NOMO-1 treated with dmso at 0.1 percent for 144 hours (cell line): Measurements from ENCODE around the gene RAB34.
A peak's percentile ranks its signal among the peaks of the same experiment; 100 is the strongest.

Experiments
- DNase-seq: peaks from one replicate; lab custom pipeline; 2025; ENCODE audit not compliant: unreplicated experiment; lab: John Stamatoyannopoulos, UW

Gene RAB34

GRCh38 chr17:28712705-28713415 lies 4.8 kb downstream of the RAB34 start:
- DNase-seq = no peak

- peak; percentile 67 for DNase-seq
These were observed 5.5 kb downstream of the RAB34 start for GRCh38 chr17:28712032-28712704.

DNA sequence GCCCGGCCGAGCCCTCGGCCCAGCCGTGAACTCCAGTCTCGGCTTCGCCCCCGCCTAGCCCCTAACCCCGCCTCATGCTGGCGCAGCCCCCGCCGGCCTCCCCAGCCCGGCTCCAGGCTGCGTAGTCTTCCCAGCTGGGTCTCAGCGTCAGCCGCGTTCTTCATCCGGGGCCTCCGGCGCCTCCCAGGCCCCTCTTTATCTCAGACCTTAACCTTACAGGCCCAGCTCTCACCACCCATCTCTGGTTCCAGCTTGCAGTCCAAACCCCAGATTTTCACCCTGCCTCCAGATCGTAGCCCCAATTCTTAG lies 6.0 kb downstream of the RAB34 start, which contains the start of gene PROCA1:
TSS of gene PROCA1 (minus strand) at position 166 of the 309 bp plus-strand sequence. CDS start 228 bp downstream, outside the sequence.
- DNase-seq = no peak

DNA sequence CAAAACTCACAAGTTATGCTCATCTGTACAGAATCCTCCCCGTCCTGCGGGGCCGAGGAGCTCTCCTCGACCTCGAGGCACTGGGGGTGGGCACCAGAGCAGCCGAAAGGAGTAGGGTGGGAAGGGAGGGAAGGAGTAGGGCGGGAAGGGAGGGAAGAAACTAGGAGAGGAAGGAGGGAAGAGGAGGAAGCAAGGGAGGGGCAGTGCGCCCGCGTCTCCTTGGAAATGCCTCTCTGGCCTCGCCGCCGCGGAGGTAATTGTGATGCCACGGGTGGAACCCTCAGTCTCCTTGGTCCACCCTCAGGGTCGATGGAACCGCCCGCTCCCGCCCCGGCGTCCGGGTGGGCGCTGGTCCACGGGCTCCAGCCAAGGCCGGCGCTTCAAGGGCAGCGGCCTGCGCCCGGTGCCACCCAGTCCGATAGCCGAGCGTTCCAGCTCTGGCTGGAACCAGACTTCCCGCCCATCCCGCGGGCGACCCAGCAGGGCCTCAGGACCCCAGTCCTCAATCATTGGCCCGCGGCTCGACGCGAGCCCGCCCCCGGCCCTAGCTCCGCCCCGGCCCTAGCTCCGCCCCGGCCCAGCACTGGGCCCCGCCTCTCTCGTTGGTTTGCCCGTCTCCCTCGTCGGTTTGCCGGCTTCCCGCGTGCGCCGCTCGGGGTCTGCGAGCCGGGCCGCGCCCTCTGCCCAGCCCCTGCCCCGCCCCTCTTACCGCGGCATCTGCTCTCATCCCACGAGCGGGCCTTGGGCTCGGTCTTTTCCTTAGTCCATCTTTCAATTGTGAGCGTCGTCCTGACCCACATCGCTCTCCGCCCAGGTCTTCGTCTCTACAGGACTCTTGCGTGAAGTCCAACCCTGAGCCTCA lies 6.6 kb downstream of the RAB34 start:
- DNase-seq = peak; percentile 81

GRCh38 chr17:28707339-28707720 lies 10.3 kb downstream of the RAB34 start:
- no peak for DNase-seq

DNA sequence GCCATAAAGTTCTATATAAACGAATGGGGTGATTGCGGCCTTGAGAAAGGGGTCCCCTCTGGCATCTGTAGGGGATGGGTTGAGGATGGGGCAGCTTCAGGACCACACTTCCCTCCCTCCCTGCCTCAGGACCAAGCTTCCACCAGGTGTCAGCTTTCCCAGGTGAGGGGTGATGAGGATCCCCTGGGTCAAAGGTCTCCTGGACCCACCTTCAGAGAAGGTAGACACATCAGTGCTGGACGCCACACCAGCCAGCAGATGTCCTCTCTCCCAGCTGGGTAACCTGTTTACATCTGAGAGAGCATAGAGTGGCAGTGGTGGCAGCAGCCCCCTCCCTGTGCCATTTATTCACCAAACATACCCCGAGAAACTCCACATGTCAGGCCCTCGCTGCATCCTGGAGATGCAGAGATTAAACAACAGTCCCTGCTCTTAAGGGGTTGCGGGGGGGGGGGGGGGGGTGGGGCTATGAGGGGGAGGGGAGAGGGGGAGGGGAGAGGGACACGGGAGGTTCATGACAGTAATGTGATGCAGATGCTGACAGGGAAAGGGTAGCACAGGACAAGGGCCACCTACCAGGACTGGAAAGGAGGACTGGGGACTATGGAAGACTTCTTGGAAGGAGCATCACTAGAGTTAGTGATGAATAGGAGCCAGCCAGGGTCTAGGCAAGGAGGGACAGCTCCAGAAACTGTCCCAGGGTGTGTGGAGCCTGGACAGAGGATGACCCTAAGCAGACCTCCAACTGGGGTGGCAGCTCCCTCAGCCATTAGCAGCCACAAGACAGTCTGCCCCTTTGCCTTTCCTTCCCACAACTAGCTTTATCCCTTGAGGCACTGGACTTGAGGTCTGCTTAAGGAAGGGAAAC lies 11.0 kb downstream of the RAB34 start:
- no peak for DNase-seq

DNA sequence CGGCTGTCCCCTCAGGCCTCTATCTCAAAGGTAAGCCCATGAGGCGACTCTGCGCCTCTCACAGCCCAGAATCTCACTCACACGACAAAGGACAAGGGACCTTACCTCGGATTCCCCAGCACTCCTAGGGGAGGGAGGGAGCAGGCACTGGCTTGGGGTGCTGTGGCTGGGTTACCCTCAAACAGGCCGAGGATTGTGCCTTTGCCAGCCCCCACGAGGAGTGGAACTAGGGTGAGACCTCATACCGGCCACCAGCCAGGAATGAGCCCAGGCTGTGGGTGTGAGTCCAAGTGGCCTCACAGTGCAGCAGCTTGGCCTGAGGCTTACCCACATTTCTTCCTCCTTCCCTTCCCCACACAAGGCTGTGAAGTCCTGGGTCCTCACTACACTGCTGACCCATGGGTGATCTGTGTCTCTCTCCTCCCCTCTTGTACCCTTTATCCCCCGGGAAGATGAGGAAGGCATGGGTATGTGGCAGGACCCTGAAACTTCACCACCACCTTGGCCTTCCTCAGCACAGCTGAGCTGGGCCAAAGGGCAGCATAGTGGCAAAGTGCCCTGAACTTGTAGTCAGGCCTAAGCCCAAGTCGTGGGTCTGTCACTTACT lies 11.8 kb downstream of the RAB34 start:
- no peak for DNase-seq

DNA sequence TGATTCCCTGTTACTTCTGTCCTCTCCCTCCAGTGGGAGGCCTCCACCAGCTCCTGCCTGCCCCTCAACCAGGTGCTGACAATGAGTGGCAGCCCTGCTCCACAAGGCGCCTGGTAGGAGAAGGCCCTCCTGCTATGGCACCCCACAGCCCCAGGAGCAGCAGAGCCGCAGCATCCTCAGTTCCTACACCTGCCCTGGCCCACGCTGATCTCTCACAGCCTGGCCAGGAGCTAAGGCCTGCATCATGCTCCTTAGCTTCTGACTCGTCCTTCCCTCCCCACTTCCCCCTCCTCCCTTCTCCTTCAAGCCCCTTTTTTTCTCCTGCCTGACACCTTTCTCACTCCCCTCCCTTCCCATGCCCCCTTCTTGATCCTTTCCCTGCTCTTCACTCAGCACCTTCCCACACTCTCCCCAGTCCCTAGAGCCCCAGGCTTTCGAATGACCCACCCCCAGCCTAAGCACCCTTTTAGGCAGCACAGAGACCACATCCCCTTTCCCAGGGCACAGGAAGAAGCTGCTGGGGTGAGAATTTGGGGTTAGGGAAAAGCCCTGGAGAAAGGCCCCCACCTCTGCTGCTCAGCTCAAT lies 12.5 kb downstream of the RAB34 start:
- DNase-seq = no peak

GRCh38 chr17:28704219-28704858 lies 13.3 kb downstream of the RAB34 start:
- no peak for DNase-seq

DNA sequence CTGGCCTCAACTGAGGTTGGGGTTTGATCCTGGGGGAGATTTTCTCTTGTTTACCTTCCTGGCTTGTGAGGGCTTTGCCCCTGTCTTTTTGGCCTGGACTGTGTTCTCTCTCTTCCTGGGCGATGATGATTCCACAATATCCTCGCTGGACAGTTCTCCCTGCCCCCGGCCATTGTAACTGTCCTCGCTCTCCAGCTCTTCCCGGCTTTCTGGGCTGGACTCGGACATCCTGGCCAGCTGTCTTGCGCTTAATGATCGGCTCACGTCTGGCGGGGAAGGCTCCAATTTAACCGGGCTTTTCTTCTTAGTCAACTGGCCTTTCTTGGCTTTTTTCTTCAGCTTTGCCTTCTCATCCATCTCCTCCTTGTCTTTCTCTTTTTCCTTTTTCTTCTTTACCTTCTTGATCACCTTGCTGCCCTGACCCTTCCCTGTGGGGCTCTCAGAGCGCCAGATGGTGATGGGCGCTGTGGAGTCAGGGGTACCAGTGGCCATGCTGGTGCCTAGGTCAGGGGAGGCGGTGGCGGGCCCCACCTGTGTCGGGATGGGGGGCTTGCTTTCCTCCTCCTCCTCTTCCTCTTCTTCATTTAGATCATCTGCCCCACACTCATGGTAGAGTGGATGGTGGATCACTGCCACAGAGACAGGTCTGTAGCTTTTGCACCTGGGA lies 14.0 kb downstream of the RAB34 start:
- DNase-seq = no peak

DNA sequence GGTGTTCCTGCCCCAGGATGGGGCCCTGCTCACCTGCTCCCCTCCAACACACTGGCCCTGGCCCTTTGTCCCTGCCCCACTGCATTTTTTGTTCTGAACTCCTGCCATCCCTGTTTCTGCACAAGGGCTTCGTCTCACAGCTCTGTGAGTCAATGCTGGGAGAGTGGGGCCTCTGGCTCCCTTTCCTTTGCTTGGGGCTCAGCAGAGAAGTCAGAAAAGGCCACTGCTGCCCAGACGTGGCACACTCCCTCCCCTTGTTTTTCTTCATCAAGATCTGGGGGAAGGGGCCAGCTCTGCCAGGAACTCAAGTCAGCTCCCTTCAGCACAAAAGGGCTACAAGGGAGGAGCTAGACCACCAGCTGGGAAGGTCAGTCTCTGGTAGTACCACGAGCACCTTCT lies 14.9 kb downstream of the RAB34 start:
- DNase-seq = no peak

GRCh38 chr17:28702026-28702751 lies 15.5 kb downstream of the RAB34 start:
- DNase-seq = no peak

DNA sequence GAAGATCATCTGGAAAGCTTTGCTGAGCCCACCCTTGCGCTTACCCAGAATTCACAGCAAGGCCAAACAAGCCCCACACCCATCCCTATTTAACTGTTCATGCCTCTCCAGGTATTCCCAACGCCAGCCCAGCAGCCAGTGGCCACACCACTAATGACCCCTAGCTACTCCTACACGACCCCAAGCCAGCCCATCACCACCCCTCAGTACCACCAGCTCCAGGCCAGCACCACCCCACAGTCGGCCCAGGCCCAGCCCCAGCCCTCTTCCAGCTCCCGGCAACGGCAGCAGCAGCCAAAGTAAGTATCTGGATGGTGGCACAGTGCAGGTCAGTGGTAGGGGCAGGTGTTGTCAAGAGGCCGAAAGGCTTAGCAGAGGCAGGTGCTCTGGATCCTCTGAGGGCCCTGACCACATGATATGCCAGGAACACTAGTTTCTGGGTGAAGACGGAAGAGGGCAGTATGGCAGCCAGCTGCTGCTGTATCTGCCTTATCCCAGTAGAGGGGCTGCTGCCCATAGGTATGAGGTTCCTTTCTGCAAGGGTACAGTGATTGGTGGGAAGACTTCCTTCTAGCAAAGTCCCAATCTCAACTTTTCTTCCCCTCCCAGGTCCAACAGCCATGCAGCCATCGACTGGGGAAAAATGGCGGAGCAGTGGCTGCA lies 16.7 kb downstream of the RAB34 start:
- DNase-seq = no peak

DNA sequence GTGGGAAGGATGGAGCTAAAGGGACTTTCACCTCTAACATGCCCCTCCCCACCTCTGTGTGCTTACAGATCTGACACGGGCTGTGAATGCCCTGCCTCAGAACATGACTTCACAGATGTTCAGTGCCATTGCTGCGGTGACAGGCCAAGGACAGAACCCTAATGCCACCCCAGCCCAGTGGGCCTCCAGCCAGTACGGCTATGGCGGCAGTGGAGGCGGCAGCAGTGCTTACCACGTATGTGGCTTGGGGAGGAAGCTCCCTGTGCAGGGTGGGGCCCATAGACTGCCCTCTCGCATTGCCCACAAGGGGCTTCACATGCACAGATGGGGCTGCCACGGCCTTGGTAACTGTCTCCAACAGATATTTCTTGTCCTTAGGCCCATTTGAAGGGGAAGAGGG lies 17.4 kb downstream of the RAB34 start:
- no peak for DNase-seq

DNA sequence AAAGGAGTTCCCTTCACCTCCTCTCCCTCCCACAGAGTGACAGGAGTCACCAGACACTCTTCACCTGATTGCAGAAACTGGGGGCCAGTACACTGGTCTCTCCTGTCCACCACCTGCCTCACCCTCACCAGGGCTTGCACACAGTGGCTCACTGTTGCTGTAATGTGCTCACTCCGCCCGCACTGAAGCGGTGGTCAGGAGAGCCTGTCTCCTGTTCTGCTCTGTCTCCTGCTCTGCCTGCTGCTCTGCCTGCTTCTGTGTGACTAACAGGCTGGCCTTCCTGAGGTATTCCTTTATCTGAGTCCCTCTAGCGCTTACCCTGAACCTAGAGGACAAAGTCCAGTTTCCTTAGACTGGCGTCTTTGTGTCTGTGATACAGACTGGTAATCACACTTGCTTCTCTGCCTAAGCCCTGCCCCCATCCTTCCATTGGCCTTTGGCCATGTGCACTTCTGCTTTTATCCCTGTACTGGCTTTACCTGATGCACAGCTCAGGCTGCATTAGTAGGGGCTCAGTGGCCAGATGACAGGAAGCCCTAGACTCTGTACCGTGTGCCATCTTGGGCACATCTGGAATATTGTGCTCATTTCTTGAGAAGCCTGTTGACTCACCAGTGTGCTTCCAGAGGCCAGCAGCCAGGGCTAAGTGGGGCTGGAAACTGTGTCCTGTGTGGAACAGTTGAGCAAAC lies 19.3 kb downstream of the RAB34 start:
- peak; percentile 19 for DNase-seq

DNA sequence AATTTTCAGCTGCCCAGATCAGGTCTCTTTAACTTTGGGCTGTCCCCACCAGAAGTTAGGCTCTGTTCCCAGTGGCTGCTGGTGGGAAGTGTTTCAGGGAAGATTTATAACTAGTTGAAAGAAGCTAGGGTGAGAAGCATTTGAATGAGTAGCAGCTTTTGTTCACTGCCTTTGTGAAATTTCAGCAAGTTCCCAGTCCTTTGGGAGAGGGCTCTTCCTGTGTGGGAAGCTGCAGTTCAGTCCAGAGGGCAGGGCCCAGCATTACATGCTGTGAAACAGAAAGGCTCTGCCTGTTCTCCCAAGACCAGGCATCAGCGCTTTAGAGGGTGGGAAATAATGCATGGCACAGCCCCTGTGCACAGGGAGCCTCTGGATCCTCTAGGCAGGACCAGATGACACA lies 23.8 kb downstream of the RAB34 start:
- DNase-seq = no peak

DNA sequence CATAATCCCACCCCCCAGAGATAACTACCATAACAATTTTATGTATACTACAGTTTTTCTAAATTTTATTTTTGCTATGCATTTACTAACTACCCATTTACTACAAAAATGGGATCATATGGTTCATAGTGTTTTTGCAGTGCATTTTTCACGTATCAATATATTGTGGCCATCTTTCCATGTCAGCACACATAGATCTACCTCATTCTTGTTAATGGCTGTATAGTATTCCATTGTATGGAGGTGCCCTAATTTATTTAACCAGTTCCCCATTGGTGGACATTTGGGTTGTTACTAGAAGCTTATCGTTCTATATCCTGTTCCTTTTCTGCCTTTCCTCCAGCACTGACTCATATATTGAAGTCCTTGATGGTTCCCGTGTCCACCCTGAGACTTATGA lies 28.7 kb downstream of the RAB34 start:
- no peak for DNase-seq
